HG02588 (cell line): ENCODE measurements around the gene WFDC8.
"Not testable (repeated sequence)": the region's sequence is repeated elsewhere in the genome, so short reads cannot be mapped to it uniquely, and the experiment has no call there.

Source experiments
- ATAC-seq: cut with Tn5 transposase; IDR thresholded peaks from one replicate; pipeline ENCODE4 v1.9.1; 2021; ENCODE audit warnings: mild to moderate bottlenecking, moderate library complexity; ENCODE audit not compliant: unreplicated experiment

Gene WFDC8

GRCh38 chr20:45579184-45579583 is at the start of gene WFDC8:
Gene WFDC8, minus strand, starts transcription at chr20:45579284. Its CDS starts 37 bp downstream, at chr20:45579247.
- ATAC-seq = no peak

DNA sequence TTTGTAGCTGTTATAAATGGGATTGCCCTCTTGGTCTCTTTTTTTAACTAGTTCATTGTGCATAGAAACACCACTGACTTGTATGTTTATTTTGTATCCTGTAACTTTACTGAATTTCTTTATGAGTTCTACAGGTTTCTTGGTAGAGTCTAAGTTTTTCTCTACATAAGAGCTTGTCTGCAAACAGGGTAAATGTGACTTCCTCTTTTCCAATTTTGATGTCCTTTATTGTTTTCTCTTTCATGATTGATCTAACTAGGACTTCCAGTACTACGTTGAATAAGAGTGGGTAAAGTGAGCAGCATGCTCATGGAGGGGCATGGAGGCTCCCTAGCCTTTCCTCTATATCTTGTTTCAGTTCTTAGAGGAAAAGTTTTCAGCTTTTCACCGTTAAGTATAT is 47.5 kb upstream of the WFDC8 start:
- no peak for ATAC-seq

GRCh38 chr20:45621593-45621992 is 42.5 kb upstream of the WFDC8 start:
- ATAC-seq = no peak

DNA sequence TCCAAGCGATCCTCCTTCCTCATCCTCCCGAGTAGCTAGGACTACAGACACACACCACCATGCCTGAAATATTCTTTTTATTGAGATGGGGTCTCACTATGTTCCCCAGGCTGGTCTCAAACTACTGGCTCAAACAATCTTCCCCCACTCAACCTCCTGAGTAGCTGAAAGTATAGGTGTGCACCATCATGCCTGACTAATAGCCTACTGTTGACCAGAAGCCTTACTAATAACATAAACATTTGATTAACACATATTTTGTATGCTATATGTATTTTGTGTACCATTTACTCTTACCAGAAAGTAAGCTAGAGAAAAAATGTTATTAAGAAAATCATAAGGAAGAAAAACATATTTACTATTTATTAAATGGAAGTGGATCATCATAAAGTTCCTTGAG is 38.5 kb upstream of the WFDC8 start:
- no peak for ATAC-seq

- ATAC-seq = no peak
Measured at GRCh38 chr20:45612314-45612713, 33.2 kb upstream of the WFDC8 start.

GRCh38 chr20:45611054-45611453 is 32.0 kb upstream of the WFDC8 start:
- no peak for ATAC-seq

GRCh38 chr20:45607810-45608209 is 28.7 kb upstream of the WFDC8 start:
- ATAC-seq = no peak

GRCh38 chr20:45595235-45595634 is 16.2 kb upstream of the WFDC8 start:
- no peak for ATAC-seq

- ATAC-seq = no peak
Measured at GRCh38 chr20:45593498-45593897, 14.4 kb upstream of the WFDC8 start.

GRCh38 chr20:45592574-45593189 is 13.6 kb upstream of the WFDC8 start:
- ATAC-seq = no peak

DNA sequence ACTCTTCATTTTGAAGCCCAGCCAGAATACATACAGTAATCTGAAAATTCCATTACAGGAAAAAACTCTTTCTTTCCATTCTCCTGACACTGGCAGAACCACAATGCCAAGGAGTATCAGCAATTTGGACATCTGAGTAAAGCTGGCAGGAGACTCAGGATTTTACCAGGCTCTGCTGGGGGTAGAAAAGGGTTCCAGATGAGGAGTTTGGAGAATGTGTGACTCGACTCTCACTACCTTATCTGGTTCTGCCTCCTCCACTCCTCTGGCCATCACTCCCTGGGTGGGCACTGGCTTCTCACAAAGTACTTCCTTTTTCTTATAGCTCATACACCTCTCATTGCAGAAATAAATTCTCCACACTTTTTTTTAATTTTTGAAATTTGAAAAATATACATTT is 10.6 kb upstream of the WFDC8 start:
- no peak for ATAC-seq

DNA sequence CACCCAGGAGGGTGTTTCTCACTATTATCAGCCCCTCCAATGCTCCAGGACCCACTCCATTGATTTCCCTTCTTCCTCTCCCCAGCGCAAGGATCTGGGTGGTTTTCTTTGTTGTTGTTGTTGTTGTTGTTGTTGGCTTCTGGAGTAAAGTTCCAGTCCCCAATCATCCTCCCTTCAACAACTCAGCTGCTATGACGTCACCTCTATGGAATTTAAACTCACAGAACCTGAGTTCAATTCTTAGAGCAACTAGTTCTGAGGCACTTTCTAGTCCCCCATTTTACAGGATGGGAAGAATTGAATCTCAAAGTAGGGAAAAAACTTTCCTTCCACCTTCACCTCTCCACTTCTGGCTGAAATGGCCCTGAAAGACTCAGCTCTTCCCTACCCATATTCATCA is 9.7 kb upstream of the WFDC8 start:
- ATAC-seq = no peak

GRCh38 chr20:45585986-45586385 is 6.9 kb upstream of the WFDC8 start:
- ATAC-seq = not testable (repeated sequence)

DNA sequence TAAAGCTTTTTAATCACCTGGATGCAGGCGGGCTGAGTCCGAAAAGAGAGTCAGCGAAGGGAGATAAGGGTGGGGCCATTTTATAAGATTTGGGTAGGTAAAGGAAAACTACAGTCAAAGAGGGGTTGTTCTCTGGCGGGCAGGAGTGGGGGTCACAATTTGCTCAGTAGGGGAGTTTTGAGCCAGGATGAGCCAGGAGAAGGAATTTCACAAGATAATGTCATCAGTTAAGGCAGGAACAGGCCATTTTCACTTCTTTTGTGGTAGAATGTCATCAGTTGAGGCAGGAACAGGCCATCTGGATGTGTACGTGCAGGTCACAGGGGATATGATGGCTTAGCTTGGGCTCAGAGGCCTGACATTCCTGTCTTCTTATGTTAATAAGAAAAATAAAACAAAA is 5.2 kb upstream of the WFDC8 start:
- not testable (repeated sequence) for ATAC-seq

GRCh38 chr20:45583502-45583901 is 4.4 kb upstream of the WFDC8 start:
- no peak for ATAC-seq

- no peak for ATAC-seq
Measured at GRCh38 chr20:45581702-45582101, 2.6 kb upstream of the WFDC8 start.

DNA sequence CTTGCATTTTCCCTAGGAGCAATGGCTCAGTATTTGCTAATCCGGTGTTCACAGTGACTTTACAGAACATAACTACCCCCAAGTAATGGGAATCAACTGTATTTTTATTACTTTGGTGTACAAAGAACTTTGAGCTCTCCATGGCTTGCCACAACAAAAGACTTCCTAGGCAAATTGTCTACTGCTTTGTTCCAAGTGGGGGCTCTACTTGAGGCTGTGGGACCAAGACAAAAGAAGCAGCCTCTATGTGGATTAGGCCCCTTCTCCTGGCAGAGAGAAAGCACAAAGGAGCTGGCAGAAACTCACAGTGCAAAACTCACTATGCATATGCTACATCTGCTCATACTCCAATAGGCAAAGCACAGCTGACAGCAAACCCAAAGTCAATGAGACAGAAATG is 853 bp downstream of the WFDC8 start:
- ATAC-seq = no peak

GRCh38 chr20:45576995-45577394 is 2.1 kb downstream of the WFDC8 start:
- no peak for ATAC-seq

- ATAC-seq = no peak
Measured at GRCh38 chr20:45575931-45576330, 3.2 kb downstream of the WFDC8 start.

DNA sequence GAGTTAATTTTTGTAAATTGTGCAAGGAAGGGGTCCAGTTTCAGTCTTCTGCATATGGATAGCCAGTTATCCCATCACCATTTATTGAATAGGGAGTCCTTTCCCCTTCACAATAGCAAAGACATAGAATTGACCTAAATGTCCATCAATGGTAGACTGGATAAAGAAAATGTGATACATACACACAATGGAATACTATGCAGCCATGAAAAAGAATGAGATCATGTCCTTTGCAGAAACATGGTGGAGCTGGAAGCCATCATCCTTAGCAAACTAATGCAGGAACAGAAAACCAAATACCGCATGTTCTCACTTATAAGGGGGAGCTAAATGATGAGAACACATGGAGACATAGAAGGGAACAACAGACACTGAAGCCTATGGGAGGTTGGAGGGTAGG is 9.4 kb downstream of the WFDC8 start:
- not testable (repeated sequence) for ATAC-seq

- no peak for ATAC-seq
Measured at GRCh38 chr20:45564760-45565276, 14.3 kb downstream of the WFDC8 start.

DNA sequence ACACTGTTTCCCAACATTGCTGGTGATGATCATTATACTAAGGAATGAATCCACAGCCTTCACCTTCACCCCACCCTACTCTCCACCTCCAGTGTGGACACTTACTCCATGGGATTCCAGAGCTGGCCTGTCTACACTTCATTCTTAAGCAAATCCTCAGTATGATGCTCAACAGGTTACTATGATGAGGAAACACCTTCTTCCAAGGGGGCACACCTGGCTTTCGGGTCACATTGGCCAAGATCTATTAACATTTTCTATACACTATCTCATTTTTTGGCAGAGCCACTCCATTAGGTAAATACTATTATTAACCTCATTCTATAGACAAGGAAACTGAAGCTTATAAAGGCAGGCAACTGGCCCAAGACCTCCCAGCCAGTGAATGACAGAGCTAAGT is 23.9 kb downstream of the WFDC8 start:
- no peak for ATAC-seq

DNA sequence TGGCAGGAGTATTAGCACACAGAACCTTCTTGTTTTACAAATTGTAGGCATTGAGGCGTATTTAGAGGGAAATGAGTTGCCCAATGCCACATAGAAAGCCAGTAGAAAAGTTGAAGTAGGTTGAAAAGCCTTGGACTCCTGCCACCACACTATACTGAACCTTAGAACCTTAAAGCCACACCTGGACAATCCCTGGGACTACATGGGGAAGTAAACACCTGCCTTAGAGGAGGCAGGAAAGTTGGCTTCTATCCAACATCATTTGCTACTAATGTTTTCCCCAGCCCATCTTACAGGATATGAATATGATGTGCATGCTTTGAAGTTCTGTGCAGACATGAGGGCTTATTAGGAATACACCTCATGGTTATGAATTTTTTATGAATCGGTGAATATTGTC is 26.6 kb downstream of the WFDC8 start:
- ATAC-seq = no peak
